ENCODE measurements around the gene GOLGA8G.
"Not testable (repeated sequence)": the region's sequence is repeated elsewhere in the genome, so short reads cannot be mapped to it uniquely, and the experiment has no call there.

GOLGA8G gene, protein sequence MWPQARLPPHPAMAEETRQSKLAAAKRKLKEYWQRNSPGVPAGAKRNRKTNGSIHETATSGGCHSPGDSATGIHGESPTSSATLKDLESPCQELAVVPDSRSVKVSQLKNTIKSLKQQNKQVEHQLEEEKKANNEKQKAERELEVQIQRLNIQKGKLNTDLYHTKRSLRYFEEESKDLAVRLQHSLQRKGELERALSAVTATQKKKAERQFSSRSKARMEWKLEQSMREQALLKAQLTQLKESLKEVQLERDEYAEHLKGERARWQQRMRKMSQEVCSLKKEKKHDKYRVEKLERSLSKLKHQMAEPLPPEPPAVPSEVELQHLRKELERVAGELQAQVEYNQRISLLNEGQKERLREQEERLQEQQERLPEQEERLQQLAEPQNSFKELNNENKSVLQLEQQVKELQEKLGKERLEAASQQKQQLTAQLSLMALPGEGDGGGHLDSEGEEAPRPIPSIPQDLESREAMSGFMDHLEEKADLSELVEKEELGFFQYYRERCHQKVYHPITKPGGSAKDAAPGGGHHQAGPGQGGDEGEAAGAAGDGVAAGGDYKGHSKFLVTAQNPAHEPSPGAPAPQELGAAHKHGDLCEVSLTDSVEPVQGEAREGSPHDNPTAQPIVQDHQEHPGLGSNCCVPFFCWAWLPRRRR

DNA sequence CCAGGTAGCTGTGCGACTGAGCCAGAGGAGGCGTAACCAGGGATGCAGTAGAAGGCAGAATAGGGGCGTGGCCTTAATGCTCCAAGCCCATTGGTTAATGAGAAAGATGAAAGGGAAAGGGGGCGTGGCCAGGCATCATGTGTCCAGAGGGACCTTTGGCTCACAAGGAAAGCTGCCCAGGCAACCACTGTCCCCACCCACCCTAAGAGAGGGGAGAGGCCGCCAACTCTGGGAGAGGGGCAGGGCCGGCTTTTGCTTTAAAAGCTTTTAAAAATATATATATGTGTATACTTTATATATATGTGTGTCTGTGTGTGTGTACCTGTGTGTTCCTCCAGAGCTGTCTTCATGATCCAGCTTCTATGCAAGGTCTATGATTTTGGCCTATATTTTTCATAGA is at the start of gene GOLGA8G:
GOLGA8G (minus strand) TSS at position 18 of the 400 bp plus-strand sequence. CDS start 62 bp downstream, outside the sequence.
- not testable (repeated sequence) for H3K36me3 ChIP-seq (ENCODE audit: control insufficient read depth in 1 of 2, insufficient read depth in 2 of 2, low read length in 2 of 2); H3K27ac ChIP-seq (ENCODE audit: low read length); H3K4me1 ChIP-seq (ENCODE audit: control insufficient read depth in 1 of 2, insufficient read depth in 2 of 2, low read length in 2 of 2); H3K4me3 ChIP-seq (ENCODE audit: low read depth in 1 of 2, low read length in 2 of 2); H3K27me3 ChIP-seq (ENCODE audit: low read depth, low read length); H3K9me3 ChIP-seq (ENCODE audit: control insufficient read depth in 1 of 2, low read length in 2 of 2)

DNA sequence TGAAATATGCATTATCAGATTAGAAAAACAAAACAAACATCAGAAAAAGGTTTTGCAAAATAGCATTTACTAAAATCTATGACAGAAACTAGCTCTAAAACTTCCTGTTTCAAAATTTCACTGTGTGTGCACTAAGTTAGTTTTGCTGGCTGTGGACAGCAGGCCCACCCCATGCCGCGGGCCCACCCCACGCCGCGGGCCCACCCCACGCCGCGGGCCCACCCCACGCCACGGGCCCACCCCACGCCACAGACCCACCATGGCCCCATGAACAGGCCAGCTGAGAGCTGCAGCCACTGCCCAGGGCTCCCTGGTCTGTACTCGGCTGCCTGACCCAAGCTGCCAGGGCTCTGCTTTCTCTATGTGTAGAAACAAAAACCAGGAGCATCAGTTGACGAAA is 40.6 kb upstream of the GOLGA8G start:
- not testable (repeated sequence) for H3K9me3 ChIP-seq (ENCODE audit: control insufficient read depth in 1 of 2, low read length in 2 of 2); H3K36me3 ChIP-seq (ENCODE audit: control insufficient read depth in 1 of 2, insufficient read depth in 2 of 2, low read length in 2 of 2); H3K4me1 ChIP-seq (ENCODE audit: control insufficient read depth in 1 of 2, insufficient read depth in 2 of 2, low read length in 2 of 2); H3K27me3 ChIP-seq (ENCODE audit: low read depth, low read length); H3K4me3 ChIP-seq (ENCODE audit: low read depth in 1 of 2, low read length in 2 of 2); H3K27ac ChIP-seq (ENCODE audit: low read length)

DNA sequence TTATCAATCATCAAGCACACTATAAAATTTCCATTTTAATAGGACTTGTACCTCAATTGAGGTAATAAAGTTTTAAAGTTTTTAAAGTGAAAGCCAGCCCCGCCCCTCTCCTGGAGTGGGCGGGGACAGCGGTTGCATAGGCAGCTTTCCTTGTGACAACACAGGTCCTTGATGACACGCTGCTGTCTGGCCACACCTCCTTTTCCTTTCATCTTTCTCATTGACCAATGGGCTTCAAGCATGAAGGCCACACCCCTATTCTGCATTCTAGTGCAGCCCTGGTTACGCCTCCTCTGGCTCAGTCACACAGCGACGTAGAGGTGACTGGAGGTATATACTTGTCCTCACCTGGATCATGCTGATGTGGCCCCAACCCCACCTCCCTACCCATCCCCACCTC is 20.5 kb upstream of the GOLGA8G start, which contains the start of gene GOLGA6L25:
GOLGA6L25 (plus strand) TSS at position 301 of the 400 bp plus-strand sequence; CDS start at position 362, 61 bp downstream.
- not testable (repeated sequence) for H3K4me3 ChIP-seq (ENCODE audit: low read depth in 1 of 2, low read length in 2 of 2); H3K27ac ChIP-seq (ENCODE audit: low read length); H3K9me3 ChIP-seq (ENCODE audit: control insufficient read depth in 1 of 2, low read length in 2 of 2); H3K36me3 ChIP-seq (ENCODE audit: control insufficient read depth in 1 of 2, insufficient read depth in 2 of 2, low read length in 2 of 2); H3K4me1 ChIP-seq (ENCODE audit: control insufficient read depth in 1 of 2, insufficient read depth in 2 of 2, low read length in 2 of 2); H3K27me3 ChIP-seq (ENCODE audit: low read depth, low read length)

DNA sequence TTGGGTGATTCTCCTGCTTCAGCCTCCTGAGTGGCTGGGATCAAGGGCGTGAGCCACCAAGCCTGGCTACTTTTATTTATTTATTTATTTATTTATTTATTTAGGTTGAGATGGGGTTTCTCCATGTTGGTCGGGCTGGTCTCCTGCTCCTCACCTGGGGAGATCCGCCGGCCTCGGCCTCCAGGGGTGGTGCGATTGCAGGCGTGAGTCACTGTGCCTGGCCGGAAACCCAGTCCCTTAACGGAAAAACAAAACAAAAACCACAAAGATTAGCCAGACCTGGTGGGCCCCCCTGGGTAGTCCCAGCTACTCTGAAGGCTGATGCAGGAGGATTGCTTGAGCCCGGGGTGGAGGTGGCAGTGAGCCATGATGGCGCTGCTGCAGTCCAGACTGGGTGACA is 17.6 kb downstream of the GOLGA8G start:
- not testable (repeated sequence) for H3K4me3 ChIP-seq (ENCODE audit: low read depth in 1 of 2, low read length in 2 of 2); H3K27ac ChIP-seq (ENCODE audit: low read length); H3K4me1 ChIP-seq (ENCODE audit: control insufficient read depth in 1 of 2, insufficient read depth in 2 of 2, low read length in 2 of 2); H3K9me3 ChIP-seq (ENCODE audit: control insufficient read depth in 1 of 2, low read length in 2 of 2); H3K27me3 ChIP-seq (ENCODE audit: low read depth, low read length); H3K36me3 ChIP-seq (ENCODE audit: control insufficient read depth in 1 of 2, insufficient read depth in 2 of 2, low read length in 2 of 2)

DNA sequence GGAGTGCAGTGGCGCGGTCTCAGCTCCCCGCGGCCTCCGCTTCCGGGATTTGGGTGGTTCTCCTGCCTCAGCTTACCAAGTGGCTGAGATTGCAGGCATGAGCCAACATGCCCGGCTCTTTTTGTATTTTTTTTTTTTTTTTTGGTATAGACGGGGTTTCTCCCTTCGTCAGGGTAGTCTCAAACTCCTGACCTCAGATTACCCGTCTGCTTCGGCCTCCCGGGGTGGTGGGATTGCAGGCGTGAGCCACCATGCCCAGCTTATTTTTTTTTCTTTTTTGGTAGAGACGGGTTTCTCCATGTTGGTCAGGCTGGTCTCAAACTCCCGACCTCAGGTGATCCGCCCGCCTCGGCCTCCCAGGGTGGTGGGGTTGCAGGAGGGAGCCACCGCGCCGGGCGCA is 18.6 kb downstream of the GOLGA8G start:
- not testable (repeated sequence) for H3K36me3 ChIP-seq (ENCODE audit: control insufficient read depth in 1 of 2, insufficient read depth in 2 of 2, low read length in 2 of 2); H3K4me1 ChIP-seq (ENCODE audit: control insufficient read depth in 1 of 2, insufficient read depth in 2 of 2, low read length in 2 of 2); H3K27ac ChIP-seq (ENCODE audit: low read length); H3K4me3 ChIP-seq (ENCODE audit: low read depth in 1 of 2, low read length in 2 of 2); H3K27me3 ChIP-seq (ENCODE audit: low read depth, low read length); H3K9me3 ChIP-seq (ENCODE audit: control insufficient read depth in 1 of 2, low read length in 2 of 2)

DNA sequence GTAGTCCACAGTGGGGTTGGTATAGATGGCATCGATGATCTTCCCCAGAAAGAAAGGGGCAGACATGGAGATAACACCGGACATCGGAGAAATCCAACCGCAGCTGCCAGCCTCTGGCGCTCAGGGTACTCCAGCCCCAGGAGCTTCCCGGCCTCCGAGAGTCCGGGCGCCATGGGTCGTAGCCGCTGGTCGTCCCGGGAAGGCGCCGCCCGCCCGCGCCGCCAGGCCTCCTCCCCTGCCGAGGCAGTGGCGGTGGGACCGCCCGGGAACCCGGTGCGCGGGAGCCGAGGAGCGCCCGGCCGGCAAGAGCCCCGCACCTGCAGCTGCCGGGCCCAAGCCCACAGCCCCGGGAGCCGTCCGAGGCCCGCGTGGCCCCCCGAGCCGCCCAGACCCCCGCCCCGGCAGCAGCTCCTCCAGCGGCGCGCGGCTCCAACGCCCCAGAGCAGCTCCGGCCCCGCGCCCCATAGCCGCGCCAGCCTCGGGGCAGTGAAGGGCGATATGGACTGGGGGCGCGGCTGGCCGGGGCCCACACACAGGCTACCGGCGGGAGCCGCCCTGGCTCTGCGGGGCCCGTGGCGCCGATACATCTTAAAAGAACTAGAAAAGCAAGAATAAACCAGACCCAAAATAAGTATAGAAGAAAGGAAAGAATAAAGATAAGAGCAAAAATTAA is 24.4 kb downstream of the GOLGA8G start:
- H3K27me3 ChIP-seq (ENCODE audit: low read depth, low read length); H3K27ac ChIP-seq (ENCODE audit: low read length); H3K4me1 ChIP-seq (ENCODE audit: control insufficient read depth in 1 of 2, insufficient read depth in 2 of 2, low read length in 2 of 2); H3K9me3 ChIP-seq (ENCODE audit: control insufficient read depth in 1 of 2, low read length in 2 of 2); H3K36me3 ChIP-seq (ENCODE audit: control insufficient read depth in 1 of 2, insufficient read depth in 2 of 2, low read length in 2 of 2); H3K4me3 ChIP-seq (ENCODE audit: low read depth in 1 of 2, low read length in 2 of 2): not testable (repeated sequence)

DNA sequence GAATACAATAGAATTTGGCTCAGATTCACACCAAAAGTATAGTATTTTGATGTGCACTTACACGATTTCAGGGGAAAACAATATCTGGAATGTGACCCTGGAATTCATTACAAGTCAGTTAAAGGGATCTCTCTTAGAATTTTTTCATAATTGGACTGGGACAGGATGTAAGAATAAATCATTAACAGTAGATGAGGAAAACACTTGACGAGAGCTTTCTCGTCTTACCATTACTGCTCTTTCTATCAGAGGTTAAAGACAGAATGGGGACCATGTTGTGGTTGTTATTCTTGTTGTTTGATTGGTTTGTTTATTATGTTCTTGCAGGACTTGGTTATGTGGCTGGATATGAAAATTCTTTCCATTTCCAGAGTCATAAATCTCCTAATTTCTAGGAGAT is 51.4 kb downstream of the GOLGA8G start:
- not testable (repeated sequence) for H3K36me3 ChIP-seq (ENCODE audit: control insufficient read depth in 1 of 2, insufficient read depth in 2 of 2, low read length in 2 of 2); H3K27ac ChIP-seq (ENCODE audit: low read length); H3K4me1 ChIP-seq (ENCODE audit: control insufficient read depth in 1 of 2, insufficient read depth in 2 of 2, low read length in 2 of 2); H3K27me3 ChIP-seq (ENCODE audit: low read depth, low read length); H3K9me3 ChIP-seq (ENCODE audit: control insufficient read depth in 1 of 2, low read length in 2 of 2); H3K4me3 ChIP-seq (ENCODE audit: low read depth in 1 of 2, low read length in 2 of 2)
